Suprapubic skin (tissue), 4 donors: ENCODE results near the gene TBKBP1. TPM values are rescaled to one million over a fixed set of nuclear protein-coding genes. Genes with fewer than 3 reads are reported as not detected.

Source experiments
- DNase-seq, 2 donors: peaks; one replicate each; pipeline ENCODE4 v3.0.0-alpha.2; 2019; ENCODE audit warnings: low spot score in 2 of 2
- H3K27ac ChIP-seq: fragments of 200-600 bp; sonication (generic); one replicate; pipeline ENCODE4 v1.5.1; 2019
- H3K27me3 ChIP-seq: fragments of 200-600 bp; sonication (generic); one replicate; pipeline ENCODE4 v1.5.1; 2019
- H3K36me3 ChIP-seq: fragments of 200-600 bp; sonication (generic); one replicate; pipeline ENCODE4 v1.5.1; 2019
- H3K4me1 ChIP-seq: fragments of 200-600 bp; sonication (generic); one replicate; pipeline ENCODE4 v1.5.1; 2019
- H3K4me3 ChIP-seq: fragments of 200-600 bp; sonication (generic); one replicate; pipeline ENCODE4 v1.5.1; 2019; ENCODE audit warnings: mild to moderate bottlenecking
- H3K9me3 ChIP-seq: fragments of 200-600 bp; sonication (generic); one replicate; pipeline ENCODE4 v1.5.1; 2019
- CTCF ChIP-seq, 2 donors: fragments of 200-600 bp in 1 of 2; fragments of 450-650 bp in 1 of 2; sonication (generic) in 1 of 2; IDR thresholded peaks; one replicate each; pipeline ENCODE4 v1.5.1; 2016 to 2019; ENCODE audit warnings: antibody characterized with exemption in 2 of 2, mild to moderate bottlenecking in 1 of 2, moderate library complexity in 1 of 2
- EP300 ChIP-seq: sonication (generic); formaldehyde crosslinking; IDR thresholded peaks from one replicate; pipeline ENCODE4 v1.6.1; 2017; ENCODE audit warnings: antibody characterized with exemption
- POLR2A ChIP-seq, 2 donors: fragments of 450-650 bp; IDR thresholded peaks; one replicate each; pipeline ENCODE4 v1.6.1; 2017; ENCODE audit warnings: antibody characterized with exemption in 2 of 2, mild to moderate bottlenecking in 2 of 2, moderate library complexity in 2 of 2
- POLR2AphosphoS5 ChIP-seq, 3 donors: sonication (generic); formaldehyde crosslinking; IDR thresholded peaks; one replicate each; pipeline ENCODE4 v1.6.1; 2017; ENCODE audit warnings: antibody characterized with exemption in 3 of 3
- WGBS: methylation state at CpG from one replicate; pipeline ENCODE4 v1.1.5; 2018; 5-methylcytosine and 5-hydroxymethylcytosine counted together
- total RNA-seq, 4 donors: library from RNA; depleted of rRNA; stranded (reverse); fragments of >200 nt; gene quantifications; one replicate each; pipeline ENCODE4 v1.1.0, GENCODE V29; 2016

Gene TBKBP1
- total RNA-seq, 4 donors from 2014 or later = 4.9 to 10.5 (median 8.4) TPM

- Histone ChIP-seq H3K9me3 (no peaks in the 10 kb centered on the region), H3K4me3 (no peak overlapping the region), H3K36me3 (peaks cover 21% of the 10 kb centered on the region), H3K27me3 (peaks cover 17% of the 10 kb centered on the region), H3K4me1 (no peaks in the 10 kb centered on the region), H3K27ac (no peak overlapping the region)
- TF ChIP-seq POLR2A (IDR thresholded peaks at IDR 0.05) (no peak), POLR2AphosphoS5 (IDR thresholded peaks at IDR 0.05) (no peak), CTCF (IDR thresholded peaks at IDR 0.05) (no peak), EP300 (no peak)
- no peak for DNase-seq
- 63% methylated on average over 5 of the region's 5 CpGs for WGBS
Observed at GRCh38 chr17:47712330-47713023, 18.5 kb downstream of the TBKBP1 start.

DNA sequence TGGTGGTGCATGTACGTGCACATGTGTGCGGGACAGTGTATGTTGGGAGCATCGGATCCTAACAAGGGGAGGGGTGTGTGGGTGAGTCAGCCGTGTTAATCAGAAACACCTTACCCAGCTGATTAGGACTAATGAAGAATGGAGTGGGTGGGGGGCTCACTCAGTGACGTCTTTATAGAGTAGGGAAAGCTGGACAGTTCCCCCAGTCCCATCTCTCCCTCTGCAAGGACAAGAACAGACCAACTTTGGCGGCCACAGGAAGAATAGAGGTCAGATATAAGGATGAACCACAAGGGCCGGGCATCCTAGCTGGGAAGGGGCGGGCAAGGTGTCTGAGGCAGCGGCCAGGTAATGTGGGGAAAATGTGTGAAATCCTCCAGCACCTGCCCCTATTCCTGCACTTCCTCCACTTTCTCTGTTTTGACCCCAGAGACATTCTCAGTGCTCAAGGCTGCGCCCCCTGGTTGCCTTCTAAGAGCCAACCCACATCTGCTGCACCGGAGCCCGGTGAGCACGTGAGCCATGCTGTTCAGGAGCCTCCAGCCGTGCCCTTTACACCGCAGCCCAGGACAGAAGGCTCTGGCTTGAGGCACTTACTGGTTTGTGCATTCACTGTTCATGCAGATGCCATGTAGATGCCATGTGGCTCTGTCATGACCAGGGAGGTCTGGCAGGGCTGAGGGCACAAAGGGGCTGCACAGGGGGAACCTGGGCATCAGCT is 20.2 kb downstream of the TBKBP1 start:
- H3K36me3 ChIP-seq = peaks cover 18% of the 10 kb centered on the region
- no peak overlapping the region for H3K27ac ChIP-seq
- no peak overlapping the region for H3K4me3 ChIP-seq
- TF ChIP-seq POLR2AphosphoS5 (IDR thresholded peaks at IDR 0.05) (no peak), EP300 (no peak), POLR2A (IDR thresholded peaks at IDR 0.05) (no peak), CTCF (IDR thresholded peaks at IDR 0.05) (no peak)
- H3K4me1 ChIP-seq = no peaks in the 10 kb centered on the region
- DNase-seq = no peak
- 44% methylated on average over 15 of the region's 15 CpGs for WGBS
- no peaks in the 10 kb centered on the region for H3K9me3 ChIP-seq
- H3K27me3 ChIP-seq = peaks cover 32% of the 10 kb centered on the region

DNA sequence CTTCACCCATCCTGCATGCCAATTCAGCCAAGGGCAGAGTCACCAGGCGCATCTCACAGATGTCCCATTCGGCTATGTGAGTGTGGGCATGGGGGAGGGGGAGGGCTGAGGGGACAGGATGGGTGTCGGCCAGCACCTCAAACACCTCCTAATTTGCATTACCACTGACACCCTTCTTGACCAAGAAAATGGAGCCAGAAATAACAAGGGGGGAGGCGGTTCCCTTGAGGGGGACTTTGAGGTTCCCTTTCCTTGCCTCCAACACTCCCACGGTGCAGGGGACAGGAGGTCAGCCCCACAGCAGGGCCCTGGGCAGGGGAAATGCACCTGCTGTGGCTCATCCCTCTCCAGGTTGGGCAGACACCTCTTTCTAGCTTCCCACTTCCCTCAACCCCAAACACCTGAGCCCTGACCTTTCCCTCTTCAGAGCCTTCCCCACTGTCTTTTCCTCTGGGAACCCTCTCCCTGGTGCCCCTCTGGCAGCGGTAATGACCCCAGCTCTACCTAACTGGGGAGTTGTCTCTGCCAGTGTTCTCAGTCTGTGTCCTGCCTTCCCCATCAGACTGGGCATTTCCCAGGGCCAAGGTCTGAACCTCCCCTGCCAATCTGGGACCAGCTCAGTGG is 20.9 kb downstream of the TBKBP1 start:
- H3K9me3 ChIP-seq = no peaks in the 10 kb centered on the region
- peaks cover 39% of the 10 kb centered on the region for H3K27me3 ChIP-seq
- peaks cover 12% of the 10 kb centered on the region for H3K36me3 ChIP-seq
- no peak overlapping the region for H3K27ac ChIP-seq
- DNase-seq = no peak
- WGBS = 81% methylated on average over 4 of the region's 6 CpGs
- no peaks in the 10 kb centered on the region for H3K4me1 ChIP-seq
- TF ChIP-seq POLR2A (IDR thresholded peaks at IDR 0.05) (no peak), POLR2AphosphoS5 (IDR thresholded peaks at IDR 0.05) (no peak), CTCF (IDR thresholded peaks at IDR 0.05) (no peak), EP300 (no peak)
- no peak overlapping the region for H3K4me3 ChIP-seq

GRCh38 chr17:47715669-47716325 is 21.8 kb downstream of the TBKBP1 start:
- Histone ChIP-seq H3K4me1 (peaks cover 5% of the 10 kb centered on the region), H3K27me3 (peaks cover 48% of the 10 kb centered on the region), H3K27ac (no peak overlapping the region), H3K4me3 (no peak overlapping the region), H3K36me3 (peaks cover 4% of the 10 kb centered on the region), H3K9me3 (no peaks in the 10 kb centered on the region)
- no peak for TF ChIP-seq POLR2AphosphoS5 (IDR thresholded peaks at IDR 0.05)
- 73% methylated on average over 10 of the region's 10 CpGs for WGBS
- no peak for DNase-seq

GRCh38 chr17:47716375-47716774 is 22.4 kb downstream of the TBKBP1 start:
- no peaks in the 10 kb centered on the region for H3K9me3 ChIP-seq
- H3K4me3 ChIP-seq = no peak overlapping the region
- DNase-seq = no peak
- peaks cover 10% of the 10 kb centered on the region for H3K4me1 ChIP-seq
- peaks cover 54% of the 10 kb centered on the region for H3K27me3 ChIP-seq
- no peak overlapping the region for H3K27ac ChIP-seq
- WGBS = 80% methylated on average over 3 of the region's 3 CpGs
- no peaks in the 10 kb centered on the region for H3K36me3 ChIP-seq
- TF ChIP-seq CTCF (IDR thresholded peaks at IDR 0.05) (no peak), EP300 (no peak), POLR2A (IDR thresholded peaks at IDR 0.05) (no peak), POLR2AphosphoS5 (IDR thresholded peaks at IDR 0.05) (no peak)
